PC-3 (cell line): ENCODE data around the gene AGPS. TPM values are rescaled to one million over a fixed set of nuclear protein-coding genes. Genes with fewer than 3 reads are reported as not detected.

Source experiments
- ATAC-seq: fragments of 200-7000 bp; cut with Tn5 transposase; 2 replicates; pipeline ENCODE4 v1.9.1; 2020; ENCODE audit warnings: mild to moderate bottlenecking, moderate library complexity
- BruUV-seq: library from RNA; stranded (reverse); fragments of 400-500 nt; replicated peaks from 2 replicates; lab custom pipeline; 2021; lab: Mats Ljungman, UMichigan
- CTCF ChIA-PET: fragments of 300-600 bp; sonication (Branson Sonifier 250); formaldehyde crosslinking; loops from one replicate; lab custom pipeline; 2022; ENCODE audit warnings: antibody characterized with exemption; lab: Charles Lee
- POLR2A ChIA-PET: fragments of 300-600 bp; sonication (Branson Sonifier 250); formaldehyde crosslinking; loops from one replicate; lab custom pipeline; 2022; ENCODE audit warnings: antibody characterized with exemption; ENCODE audit not compliant: unreplicated experiment; lab: Charles Lee
- DNase-seq: peaks from one replicate; pipeline ENCODE4 v3.0.0-alpha.2; 2015
- H2AFZ ChIP-seq: fragments of 300-600 bp; sonication (generic); 2 replicates; pipeline ENCODE4 v1.6.0; 2016; ENCODE audit warnings: antibody characterized with exemption, low read length
- H3F3A ChIP-seq: fragments of 300-600 bp; sonication (generic); one replicate; pipeline ENCODE4 v1.6.0; 2017; ENCODE audit warnings: antibody characterized with exemption, low read length, control low read depth, mild to moderate bottlenecking; ENCODE audit not compliant: unreplicated experiment
- H3K27ac ChIP-seq: fragments of 300-600 bp; sonication (generic); 2 replicates; pipeline ENCODE4 v1.5.1; 2016; ENCODE audit warnings: mild to moderate bottlenecking, low read length
- H3K27me3 ChIP-seq: fragments of 300-600 bp; sonication (generic); 2 replicates; pipeline ENCODE4 v1.6.1; 2016; ENCODE audit warnings: low read length, mixed read lengths
- H3K36me3 ChIP-seq: fragments of 300-600 bp; sonication (generic); 2 replicates; pipeline ENCODE4 v1.6.1; 2016; ENCODE audit warnings: low read depth, mixed run types, low read length, mixed read lengths
- H3K4me1 ChIP-seq: fragments of 300-600 bp; sonication (generic); 2 replicates; pipeline ENCODE4 v1.5.1; 2016; ENCODE audit warnings: low read length; ENCODE audit not compliant: insufficient read depth
- H3K4me2 ChIP-seq: fragments of 300-600 bp; sonication (generic); 2 replicates; pipeline ENCODE4 v1.6.0; 2016; ENCODE audit warnings: low read length
- H3K4me3 ChIP-seq: fragments of 300-600 bp; sonication (generic); 2 replicates; pipeline ENCODE4 v1.5.1; 2016; ENCODE audit warnings: mild to moderate bottlenecking, low read length, mixed read lengths
- H3K79me2 ChIP-seq: fragments of 300-600 bp; sonication (generic); 2 replicates; pipeline ENCODE4 v1.6.1; 2017; ENCODE audit warnings: low read length, mixed read lengths
- H3K9ac ChIP-seq: fragments of 300-600 bp; sonication (generic); 2 replicates; pipeline ENCODE4 v1.6.0; 2016; ENCODE audit warnings: mild to moderate bottlenecking, low read length
- H3K9me2 ChIP-seq: fragments of 300-600 bp; sonication (generic); replicated peaks from 2 replicates; pipeline ENCODE4 v1.6.1; 2016; ENCODE audit warnings: mixed run types, low read length, mixed read lengths
- H3K9me3 ChIP-seq: fragments of 300-600 bp; sonication (generic); 2 replicates; pipeline ENCODE4 v1.6.1; 2016; ENCODE audit warnings: low read length, mixed read lengths
- H4K20me1 ChIP-seq: fragments of 300-600 bp; sonication (generic); 2 replicates; pipeline ENCODE4 v1.6.1; 2016; ENCODE audit warnings: low read length, mixed read lengths
- CTCF ChIP-seq: fragments of 300-600 bp; sonication (generic); conservative IDR thresholded peaks from 2 replicates; pipeline ENCODE4 v1.5.1; 2017; ENCODE audit warnings: antibody characterized with exemption, low read depth, mild to moderate bottlenecking, low read length
- EZH2 ChIP-seq: fragments of 300-600 bp; sonication (generic); IDR thresholded peaks from one replicate; pipeline ENCODE4 v1.6.1; 2017; ENCODE audit warnings: antibody characterized with exemption, mild to moderate bottlenecking, low read length; ENCODE audit not compliant: unreplicated experiment
- EZH2phosphoT487 ChIP-seq: fragments of 300-600 bp; sonication (generic); IDR thresholded peaks from 2 replicates; pipeline ENCODE4 v1.6.1; 2018; ENCODE audit warnings: mild to moderate bottlenecking, antibody characterized with exemption, low read length, borderline replicate concordance
- intact Hi-C: fragments of 100-400 bp; cut with micrococcal nuclease; formaldehyde crosslinking; loops from 2 replicates; pipeline ENCODE4 v1.9.0; 2023
- total RNA-seq: library from RNA; depleted of rRNA; stranded (reverse); fragments of >200 nt; gene quantifications from 2 replicates; pipeline ENCODE4 v1.2.3, GENCODE V29; 2014

The AGPS gene
- total RNA-seq, 1 experiment from 2014 or later, result 147 TPM

- POLR2A ChIA-PET, result no interaction called here
- no peaks in the 10 kb centered on the region for H3K9me3 ChIP-seq
- H3F3A ChIP-seq, result no peaks in the 10 kb centered on the region
- no peak overlapping the region for H3K4me3 ChIP-seq
- H3K79me2 ChIP-seq, result no peaks in the 10 kb centered on the region
- no peaks in the 10 kb centered on the region for H4K20me1 ChIP-seq
- no peaks in the 10 kb centered on the region for H3K27me3 ChIP-seq
- TF ChIP-seq CTCF, result no peak
- no peak for TF ChIP-seq EZH2
- TF ChIP-seq EZH2phosphoT487, result no peak
- intact Hi-C loops, result no loop called here
- no peak overlapping the region for H3K4me2 ChIP-seq
- H3K36me3 ChIP-seq, result no peaks in the 10 kb centered on the region
- DNase-seq (no peak), ATAC-seq (no peak)
- H2AFZ ChIP-seq, result no peak overlapping the region
- H3K9me2 ChIP-seq, result no peaks in the 10 kb centered on the region
- no TSS peak for BruUV-seq
- H3K4me1 ChIP-seq, result no peaks in the 10 kb centered on the region
- CTCF ChIA-PET, result no interaction called here
- H3K9ac ChIP-seq, result no peak overlapping the region
- no peak overlapping the region for H3K27ac ChIP-seq
Measured at GRCh38 chr2:177535000-177535399, 142.4 kb downstream of the AGPS start.

GRCh38 chr2:177535958-177536504, 143.5 kb downstream of the AGPS start:
- Histone ChIP-seq H3K79me2 (no peaks in the 10 kb centered on the region), H3K27me3 (no peaks in the 10 kb centered on the region), H3K9me2 (no peaks in the 10 kb centered on the region), H3K9me3 (no peaks in the 10 kb centered on the region), H3K4me2 (no peak overlapping the region), H3K36me3 (no peaks in the 10 kb centered on the region), H3K4me1 (no peaks in the 10 kb centered on the region), H4K20me1 (no peaks in the 10 kb centered on the region), H3K27ac (no peak overlapping the region), H3K9ac (no peak overlapping the region), H3K4me3 (no peak overlapping the region), H2AFZ (no peak overlapping the region), H3F3A (no peaks in the 10 kb centered on the region)
- DNase-seq (no peak), ATAC-seq (no peak)
- POLR2A ChIA-PET, result no interaction called here
- intact Hi-C loops, result no loop called here
- TF ChIP-seq EZH2 (no peak), EZH2phosphoT487 (no peak), CTCF (no peak)
- no TSS peak for BruUV-seq
- CTCF ChIA-PET, result no interaction called here

DNA sequence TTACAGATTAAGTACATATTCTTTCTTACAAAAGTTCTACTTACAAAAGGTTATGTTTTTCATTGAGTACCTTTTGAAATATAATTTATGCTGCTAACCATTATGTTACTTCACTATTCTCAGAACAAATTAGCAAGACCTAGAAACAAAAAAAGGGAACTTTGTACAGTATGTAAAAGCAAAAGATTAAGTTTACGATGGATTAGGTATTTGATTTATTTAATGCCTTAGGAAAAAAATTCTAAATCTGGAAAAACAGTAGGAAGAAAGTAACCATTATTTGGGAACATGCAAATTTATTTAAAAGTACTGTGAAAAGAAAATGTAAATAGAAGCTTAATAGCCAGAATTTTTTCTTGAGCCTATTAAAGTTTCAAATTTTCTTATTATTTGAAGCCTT, 144.6 kb downstream of the AGPS start:
- no peak overlapping the region for H3K4me3 ChIP-seq
- intact Hi-C loops, result no loop called here
- ChIA-PET CTCF (no interaction called here), POLR2A (interaction anchor here (0.6 kb wide), 1 partner anchor 226 kb away, joined by 7 read pairs; no protein-coding TSS in a partner anchor)
- ATAC-seq, result no peak
- H3F3A ChIP-seq, result no peaks in the 10 kb centered on the region
- no peak overlapping the region for H3K27ac ChIP-seq
- no peaks in the 10 kb centered on the region for H3K36me3 ChIP-seq
- H3K27me3 ChIP-seq, result no peaks in the 10 kb centered on the region
- H3K9ac ChIP-seq, result no peak overlapping the region
- H3K4me1 ChIP-seq, result no peaks in the 10 kb centered on the region
- BruUV-seq, result no TSS peak
- H3K9me3 ChIP-seq, result no peaks in the 10 kb centered on the region
- no peaks in the 10 kb centered on the region for H3K9me2 ChIP-seq
- H3K4me2 ChIP-seq, result no peak overlapping the region
- no peak for DNase-seq
- TF ChIP-seq CTCF, result no peak
- no peak for TF ChIP-seq EZH2phosphoT487
- TF ChIP-seq EZH2, result no peak
- H4K20me1 ChIP-seq, result no peaks in the 10 kb centered on the region
- no peaks in the 10 kb centered on the region for H3K79me2 ChIP-seq
- H2AFZ ChIP-seq, result no peak overlapping the region
